Neural cell (in vitro differentiated cells): ENCODE results near the gene SLC13A2.

Experiments used
- CTCF ChIP-seq: fragments of 450-650 bp; IDR thresholded peaks from 2 replicates; pipeline ENCODE4 v1.5.1; 2014; ENCODE audit warnings: antibody characterized with exemption, mild to moderate bottlenecking, moderate library complexity; ENCODE audit not compliant: poor library complexity, severe bottlenecking
- EP300 ChIP-seq: fragments of 450-650 bp; conservative IDR thresholded peaks from 2 replicates; pipeline ENCODE4 v1.6.1; 2014; ENCODE audit warnings: antibody characterized with exemption, mild to moderate bottlenecking, moderate library complexity; ENCODE audit not compliant: poor library complexity, severe bottlenecking
- REST ChIP-seq: IDR thresholded peaks from 2 replicates; pipeline ENCODE4 v1.6.1; 2012; ENCODE audit warnings: borderline replicate concordance

- TF ChIP-seq REST (no peak), CTCF (no peak), EP300 (no peak)
Observed at GRCh38 chr17:28532050-28532960, 58.9 kb downstream of the SLC13A2 start.
